Fibroblast of mammary gland (primary cell): ENCODE measurements around the gene PAXIP1.
A peak's percentile ranks its signal among the peaks of the same experiment; 100 is the strongest.

ENCODE experiments used
- DNase-seq: peaks from one replicate; pipeline ENCODE4 v3.0.0-alpha.2; 2010; ENCODE audit warnings: low read depth
- H3K4me3 ChIP-seq: 2 replicates; pipeline ENCODE4 v1.5.1; 2011; ENCODE audit warnings: low read depth, mild to moderate bottlenecking, low read length, moderate library complexity; ENCODE audit not compliant: control insufficient read depth
- TF ChIP-seq, protein P1 (sequence below): conservative IDR thresholded peaks from 2 replicates; pipeline ENCODE4 v1.5.1; 2011; ENCODE audit warnings: low read depth, low read length, inconsistent platforms; ENCODE audit not compliant: control insufficient read depth, insufficient read depth

The PAXIP1 gene

DNA sequence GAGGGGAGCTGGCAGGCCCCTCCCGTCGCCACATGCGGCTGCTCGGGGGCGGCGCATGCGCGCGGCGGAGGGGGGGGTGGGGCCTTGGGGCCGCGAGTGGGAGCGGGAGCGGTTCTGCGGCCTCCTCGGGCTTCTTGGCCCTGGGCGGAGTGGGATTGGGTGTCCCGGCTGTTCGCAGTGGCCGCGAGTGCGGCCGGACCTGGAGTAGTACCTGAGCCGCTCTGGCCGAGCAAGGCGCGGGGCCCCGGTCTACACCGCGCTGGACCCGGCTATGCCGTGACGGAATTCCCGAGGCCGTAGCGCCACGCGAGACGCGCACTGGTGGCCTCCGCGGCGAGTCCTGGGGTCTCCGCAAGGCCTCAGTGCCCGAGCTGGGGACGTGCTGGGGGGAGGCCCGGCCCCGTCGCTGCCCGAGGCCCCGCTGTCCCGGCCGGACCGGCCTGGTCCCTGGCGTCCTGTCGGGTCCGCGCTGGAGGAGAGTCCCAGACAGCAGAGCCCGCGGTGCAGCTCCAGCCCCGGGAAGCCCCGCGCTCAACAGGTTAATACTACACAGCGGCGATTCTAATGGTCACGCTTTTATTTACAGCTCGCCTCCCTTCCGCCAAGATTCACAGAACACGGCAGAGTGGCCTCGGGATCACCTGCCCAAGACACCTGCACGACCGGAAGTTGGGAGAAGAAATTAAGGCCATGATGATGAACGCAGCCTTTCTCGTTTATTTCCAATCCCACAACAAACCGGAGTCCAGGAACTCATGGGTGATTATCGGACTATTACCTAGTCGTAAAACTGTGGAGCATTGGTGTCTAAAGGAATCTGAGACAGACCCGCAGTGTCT, 671 bp upstream of the PAXIP1 start:
- H3K4me3 ChIP-seq, result peak overlapping the region; percentile 80
- TF ChIP-seq, protein P1, sequence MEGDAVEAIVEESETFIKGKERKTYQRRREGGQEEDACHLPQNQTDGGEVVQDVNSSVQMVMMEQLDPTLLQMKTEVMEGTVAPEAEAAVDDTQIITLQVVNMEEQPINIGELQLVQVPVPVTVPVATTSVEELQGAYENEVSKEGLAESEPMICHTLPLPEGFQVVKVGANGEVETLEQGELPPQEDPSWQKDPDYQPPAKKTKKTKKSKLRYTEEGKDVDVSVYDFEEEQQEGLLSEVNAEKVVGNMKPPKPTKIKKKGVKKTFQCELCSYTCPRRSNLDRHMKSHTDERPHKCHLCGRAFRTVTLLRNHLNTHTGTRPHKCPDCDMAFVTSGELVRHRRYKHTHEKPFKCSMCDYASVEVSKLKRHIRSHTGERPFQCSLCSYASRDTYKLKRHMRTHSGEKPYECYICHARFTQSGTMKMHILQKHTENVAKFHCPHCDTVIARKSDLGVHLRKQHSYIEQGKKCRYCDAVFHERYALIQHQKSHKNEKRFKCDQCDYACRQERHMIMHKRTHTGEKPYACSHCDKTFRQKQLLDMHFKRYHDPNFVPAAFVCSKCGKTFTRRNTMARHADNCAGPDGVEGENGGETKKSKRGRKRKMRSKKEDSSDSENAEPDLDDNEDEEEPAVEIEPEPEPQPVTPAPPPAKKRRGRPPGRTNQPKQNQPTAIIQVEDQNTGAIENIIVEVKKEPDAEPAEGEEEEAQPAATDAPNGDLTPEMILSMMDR, result no peak
- peak; percentile 66 for DNase-seq

DNA sequence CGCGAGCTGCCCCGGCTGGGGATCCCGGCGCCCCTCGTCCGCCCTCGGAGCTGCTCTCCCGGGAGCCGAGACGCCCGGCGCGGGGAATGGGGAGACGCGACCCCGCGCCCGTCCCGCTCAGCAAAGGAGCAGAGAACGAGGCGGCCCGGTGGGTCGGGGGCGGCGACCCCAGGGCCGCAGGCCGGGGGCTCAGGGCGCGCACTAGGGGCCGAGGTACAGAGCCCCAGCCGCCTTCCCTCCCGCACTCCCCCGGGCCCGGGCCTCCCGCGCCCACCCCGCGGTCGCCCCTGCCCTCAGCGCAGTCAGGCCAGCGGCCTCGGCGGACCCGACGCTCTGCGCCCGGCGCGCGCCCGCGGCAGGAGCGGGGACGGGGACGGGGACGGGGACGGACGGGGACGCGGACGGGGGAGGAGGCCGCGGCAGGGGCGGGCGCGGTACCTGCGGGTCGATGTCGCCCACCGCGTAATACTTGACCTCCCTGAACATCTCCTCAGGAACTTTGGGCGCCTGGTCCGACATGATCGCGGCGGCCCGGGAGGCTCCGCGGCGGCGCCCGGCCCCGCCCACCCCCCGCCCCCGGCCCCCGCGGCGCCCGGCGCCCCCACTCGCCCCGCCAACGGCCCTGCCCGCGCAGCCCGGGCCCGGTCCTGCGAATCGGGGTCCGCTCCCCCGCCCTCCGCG, 373 bp downstream of the PAXIP1 start:
- no peak for DNase-seq
- H3K4me3 ChIP-seq, result peak overlapping the region; percentile 59
- TF ChIP-seq, protein P1, result no peak

DNA sequence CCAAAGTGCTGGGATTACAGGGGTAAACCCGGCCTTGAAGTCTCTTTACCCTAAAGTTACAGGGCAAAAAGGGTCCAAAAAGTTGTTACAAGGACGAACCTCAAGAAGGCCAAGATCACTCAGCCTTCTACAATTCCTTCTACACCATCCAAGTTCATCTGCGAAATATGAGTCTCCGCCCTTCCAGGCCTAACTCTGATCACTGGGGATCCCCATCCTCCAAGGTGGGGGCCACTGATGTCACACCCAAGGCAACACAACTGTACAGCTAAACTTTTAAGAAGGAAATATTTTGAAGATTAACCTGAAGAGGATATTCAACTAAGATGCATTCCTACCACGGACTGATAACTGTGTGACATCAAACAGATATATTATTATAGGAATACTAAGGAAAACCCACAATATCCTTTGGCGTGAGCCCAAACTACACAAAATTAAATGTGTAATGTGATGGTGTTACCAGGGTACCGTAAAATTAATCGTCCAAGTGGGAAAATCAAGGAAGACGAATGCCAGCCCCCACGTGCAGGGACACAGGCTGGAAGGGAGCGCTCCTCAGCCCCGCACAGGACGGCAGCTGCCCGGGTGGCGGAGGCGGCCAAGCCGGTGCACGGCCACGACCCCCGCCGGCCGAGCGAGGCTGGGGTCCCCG, 1.0 kb downstream of the PAXIP1 start:
- TF ChIP-seq, protein P1, result no peak
- DNase-seq, result peak; percentile 25
- H3K4me3 ChIP-seq, result peak overlapping the region; percentile 59

DNA sequence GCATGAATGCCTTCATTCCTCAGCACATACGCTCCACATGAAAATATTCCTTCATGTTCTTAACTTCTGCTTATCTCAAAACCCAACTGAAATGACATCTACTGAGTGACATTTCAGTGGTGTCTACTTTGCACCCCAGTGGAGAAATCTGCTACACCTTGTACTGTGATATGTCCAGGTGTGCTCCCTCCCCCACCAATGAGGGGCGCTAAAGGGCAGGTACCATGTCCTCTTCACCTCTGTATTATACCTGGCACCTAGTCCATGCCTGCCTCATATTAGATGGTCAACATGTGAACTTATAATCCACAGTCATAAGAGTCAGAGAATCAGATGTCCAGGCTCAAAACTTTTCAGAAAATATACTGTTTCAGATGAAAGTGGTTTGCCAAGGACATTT, 2.1 kb downstream of the PAXIP1 start:
- TF ChIP-seq, protein P1, result no peak
- H3K4me3 ChIP-seq, result no peak overlapping the region
- no peak for DNase-seq

DNA sequence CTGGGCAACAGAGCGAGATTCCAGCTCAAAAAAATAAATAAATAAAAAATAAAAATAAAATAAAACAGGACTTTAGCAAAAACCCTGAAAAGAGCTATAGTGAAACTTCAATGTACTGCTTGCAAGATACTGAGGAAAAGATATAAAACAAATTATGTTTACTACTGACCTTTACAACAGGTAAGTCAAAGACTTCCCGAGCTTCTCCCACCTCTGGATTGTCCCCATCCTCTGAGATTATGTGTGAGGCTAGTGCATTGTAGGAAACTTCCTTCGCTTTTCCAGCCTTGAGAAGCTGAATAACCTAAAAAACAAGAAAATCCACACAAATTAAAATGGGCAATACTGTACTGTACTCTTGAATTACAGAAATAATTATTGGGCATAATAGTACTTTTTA, 4.4 kb downstream of the PAXIP1 start:
- no peak overlapping the region for H3K4me3 ChIP-seq
- DNase-seq, result no peak
- TF ChIP-seq, protein P1, result no peak

DNA sequence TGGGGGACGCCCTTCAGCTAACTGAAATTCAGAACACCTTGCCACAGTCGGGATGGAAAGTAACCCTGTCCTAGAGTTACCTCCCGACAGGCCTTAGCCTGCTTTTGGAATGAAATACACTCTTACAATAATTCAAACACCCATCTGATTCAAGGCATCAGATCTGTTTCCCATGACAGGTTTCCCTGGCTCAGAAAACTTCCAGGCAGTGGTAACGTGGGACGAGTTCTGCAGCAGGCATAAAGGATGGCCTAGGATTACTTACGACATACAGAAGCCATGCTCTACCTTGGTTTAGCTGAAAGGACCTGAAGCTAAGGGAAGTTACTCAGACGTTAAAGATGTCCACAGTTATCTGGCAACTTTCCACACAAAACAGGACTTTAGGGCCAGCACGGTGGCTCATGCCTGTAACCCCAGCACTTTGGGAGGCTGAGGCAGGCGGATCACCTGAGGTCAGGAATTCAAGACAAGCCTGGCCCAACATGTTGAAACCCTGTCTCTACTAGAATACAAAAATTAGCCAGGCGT, 5.0 kb downstream of the PAXIP1 start:
- TF ChIP-seq, protein P1, result no peak

More for the DNA sequence above, 5.0 kb downstream of the PAXIP1 start:
- no peak for DNase-seq
- no peak overlapping the region for H3K4me3 ChIP-seq
